ENCODE data around the gene CFAP46.

GRCh38 chr10:132912225-132912712 is 30.1 kb downstream of the CFAP46 start:
- TF ChIP-seq CTCF (IDR thresholded peaks at IDR 0.05) = no peak
- TF ChIP-seq NFIC (IDR thresholded peaks at IDR 0.05; ENCODE audit: borderline replicate concordance) = no peak
- no peak for TF ChIP-seq EP300 (IDR thresholded peaks at IDR 0.05; ENCODE audit: borderline replicate concordance in 1 of 2, low read depth in 1 of 2, low read length in 1 of 2)
- TF ChIP-seq ELF1 (IDR thresholded peaks at IDR 0.05) = no peak
- TF ChIP-seq CHD2 (IDR thresholded peaks at IDR 0.05; ENCODE audit: low read length, partially characterized antibody) = no peak
- no peak for TF ChIP-seq MXI1 (IDR thresholded peaks at IDR 0.05; ENCODE audit: low read depth, low read length)
- TF ChIP-seq EZH2phosphoT487 (IDR thresholded peaks at IDR 0.05; ENCODE audit: borderline replicate concordance, low read depth) = no peak
- TF ChIP-seq GABPA (IDR thresholded peaks at IDR 0.05; ENCODE audit: low read depth) = no peak
- no peak for TF ChIP-seq RFX5 (IDR thresholded peaks at IDR 0.05; ENCODE audit: low read length)
- TF ChIP-seq POLR2AphosphoS5 (IDR thresholded peaks at IDR 0.05; ENCODE audit: low read depth, low read length) = no peak
- no peak for TF ChIP-seq RXRA (IDR thresholded peaks at IDR 0.05; ENCODE audit: borderline replicate concordance, low read depth)
- no peak for TF ChIP-seq RCOR1 (IDR thresholded peaks at IDR 0.05; ENCODE audit: low read length)
- no peak for TF ChIP-seq YY1 (IDR thresholded peaks at IDR 0.05; ENCODE audit: low read depth)
- TF ChIP-seq FOSL2 (IDR thresholded peaks at IDR 0.05; ENCODE audit: borderline replicate concordance, low read depth) = no peak
